GM12878 (cell line): ENCODE measurements around the gene CFAP299. TPM values are rescaled to one million over a fixed set of nuclear protein-coding genes. Genes with fewer than 3 reads are reported as not detected.

Experiments used
- ATAC-seq: fragments of 200-7000 bp; cut with Tn5 transposase; 3 replicates; pipeline ENCODE4 v1.9.1; 2020; ENCODE audit warnings: mild to moderate bottlenecking, moderate library complexity
- BruUV-seq: library from RNA; stranded (reverse); fragments of 400-500 nt; replicated peaks from 2 replicates; lab custom pipeline; 2021; lab: Mats Ljungman, UMichigan
- CTCF ChIA-PET: fragments of 300-600 bp; sonication (Branson Sonifier 250); formaldehyde crosslinking; extraction: SDS; loops from one replicate; lab custom pipeline; 2021; ENCODE audit warnings: inconsistent platforms; lab: Yijun Ruan, JAX
- POLR2A ChIA-PET: fragments of 350-600 bp; formaldehyde crosslinking; extraction: SDS; loops from one replicate; lab custom pipeline; 2021; ENCODE audit warnings: inconsistent platforms; lab: Charles Lee
- RAD21 ChIA-PET: fragments of 300-600 bp; sonication (Branson Sonifier 250); formaldehyde crosslinking; loops from one replicate; lab custom pipeline; 2023; ENCODE audit warnings: antibody characterized with exemption; ENCODE audit not compliant: unreplicated experiment; lab: Charles Lee
- SMC1A ChIA-PET: fragments of 300-600 bp; sonication (Branson Sonifier 250); formaldehyde crosslinking; loops from one replicate; lab custom pipeline; 2023; ENCODE audit not compliant: unreplicated experiment, uncharacterized antibody; lab: Charles Lee
- DNase-seq: peaks from one replicate; pipeline ENCODE4 v3.0.0-alpha.2; 2011; ENCODE audit warnings: low read depth, low spot score
- FAIRE-seq: peaks from 3 replicates; lab custom pipeline; 2011; peaks lifted over from hg19 to GRCh38; lab: Jason Lieb, UNC
- H2AFZ ChIP-seq: 2 replicates; pipeline ENCODE4 v1.6.0; 2011; ENCODE audit warnings: low read depth, low read length, control low read depth; ENCODE audit not compliant: control insufficient read depth
- H3K27ac ChIP-seq: 2 replicates; pipeline ENCODE4 v1.5.1; 2011; ENCODE audit warnings: control low read depth; ENCODE audit not compliant: control insufficient read depth, insufficient read depth
- H3K27me3 ChIP-seq, 2 experiments: replicated peaks in 1 of 2; 2 replicates each; pipeline versions ENCODE4 v1.6.0 to v1.6.1; 2011; ENCODE audit warnings: low read length in 1 of 2; ENCODE audit not compliant: control insufficient read depth in 2 of 2, insufficient read depth in 2 of 2
- H3K36me3 ChIP-seq, 2 experiments: 2 replicates each; pipeline ENCODE4 v1.5.1; 2011; ENCODE audit warnings: low read length in 1 of 2; ENCODE audit not compliant: control insufficient read depth in 2 of 2, insufficient read depth in 2 of 2
- H3K4me1 ChIP-seq: 2 replicates; pipeline ENCODE4 v1.6.1; 2011; ENCODE audit warnings: mild to moderate bottlenecking, low read length, moderate library complexity, mixed read lengths; ENCODE audit not compliant: control insufficient read depth, insufficient read depth
- H3K4me2 ChIP-seq: 2 replicates; pipeline ENCODE4 v1.6.0; 2011; ENCODE audit warnings: control low read depth; ENCODE audit not compliant: control insufficient read depth, insufficient read depth
- H3K4me3 ChIP-seq: fragments of 200-600 bp; sonication (generic); 2 replicates; pipeline ENCODE4 v1.5.1; 2016
- H3K79me2 ChIP-seq: 2 replicates; pipeline ENCODE4 v1.6.0; 2011; ENCODE audit warnings: low read length; ENCODE audit not compliant: control insufficient read depth, insufficient read depth
- H3K9ac ChIP-seq: 2 replicates; pipeline ENCODE4 v1.8.0; 2011; ENCODE audit warnings: low read length, control low read depth, mixed read lengths; ENCODE audit not compliant: control insufficient read depth, insufficient read depth
- H3K9me3 ChIP-seq: replicated peaks from 3 replicates; pipeline ENCODE4 v1.5.1; 2011; ENCODE audit warnings: mild to moderate bottlenecking, low read length; ENCODE audit not compliant: control insufficient read depth, insufficient read depth
- H4K20me1 ChIP-seq: 2 replicates; pipeline ENCODE4 v1.6.0; 2011; ENCODE audit not compliant: control insufficient read depth, insufficient read depth
- ATF3 ChIP-seq: IDR thresholded peaks from 2 replicates; pipeline ENCODE4 v1.6.1; 2011; ENCODE audit warnings: low read depth, mild to moderate bottlenecking, low read length, moderate library complexity, borderline replicate concordance; ENCODE audit errors: extremely low read depth
- E4F1 ChIP-seq: fragments of 450-650 bp; IDR thresholded peaks from 2 replicates; pipeline ENCODE4 v1.6.1; 2018; ENCODE audit warnings: borderline replicate concordance, mild to moderate bottlenecking; ENCODE audit not compliant: partially characterized antibody
- FOXM1 ChIP-seq: IDR thresholded peaks from 2 replicates; pipeline ENCODE4 v1.6.1; 2012; ENCODE audit warnings: low read depth, mild to moderate bottlenecking, inconsistent platforms, low read length, moderate library complexity
- GATAD2B ChIP-seq: fragments of 450-650 bp; conservative IDR thresholded peaks from 2 replicates; pipeline ENCODE4 v1.6.1; 2017; ENCODE audit warnings: low read depth, mild to moderate bottlenecking, moderate library complexity
- LARP7 ChIP-seq: fragments of 450-650 bp; IDR thresholded peaks from 2 replicates; pipeline ENCODE4 v1.6.1; 2017; ENCODE audit warnings: mild to moderate bottlenecking
- MEF2B ChIP-seq: fragments of 450-650 bp; IDR thresholded peaks from 2 replicates; pipeline ENCODE4 v1.6.1; 2018; ENCODE audit warnings: mild to moderate bottlenecking, moderate library complexity; ENCODE audit not compliant: partially characterized antibody, poor library complexity, severe bottlenecking
- MTA3 ChIP-seq: IDR thresholded peaks from 2 replicates; pipeline ENCODE4 v1.6.1; 2012; ENCODE audit warnings: low read length, inconsistent platforms, borderline replicate concordance
- NFYB ChIP-seq: IDR thresholded peaks from 2 replicates; pipeline ENCODE4 v1.6.1; 2011; ENCODE audit warnings: low read depth, mild to moderate bottlenecking, low read length, improper control_type of control experiment, moderate library complexity; ENCODE audit not compliant: insufficient read depth
- RAD21 ChIP-seq: IDR thresholded peaks from 2 replicates; pipeline ENCODE4 v1.6.1; 2011; ENCODE audit warnings: mild to moderate bottlenecking, low read depth, low read length, moderate library complexity; ENCODE audit not compliant: insufficient read depth
- SREBF2 ChIP-seq: IDR thresholded peaks from 2 replicates; pipeline ENCODE4 v1.6.1; 2012; ENCODE audit warnings: mild to moderate bottlenecking, low read length
- SUPT20H ChIP-seq: IDR thresholded peaks from 2 replicates; pipeline ENCODE4 v1.6.1; 2011; ENCODE audit warnings: low read depth, mild to moderate bottlenecking, low read length, moderate library complexity, borderline replicate concordance; ENCODE audit not compliant: control insufficient read depth
- TAF1 ChIP-seq: IDR thresholded peaks from 2 replicates; pipeline ENCODE4 v1.6.1; 2011; ENCODE audit warnings: mild to moderate bottlenecking, low read depth, low read length, borderline replicate concordance
- WRNIP1 ChIP-seq: IDR thresholded peaks from 2 replicates; pipeline ENCODE4 v1.6.1; 2011; ENCODE audit warnings: low read depth, low read length, improper control_type of control experiment, borderline replicate concordance
- WGBS: methylation state at CpG from one replicate; pipeline ENCODE4 v1.1.6; 2016; ENCODE audit warnings: low lambda C conversion rate; ENCODE audit not compliant: insufficient replicate concordance, insufficient coverage; ENCODE audit errors: missing lambda C conversion rate; 5-methylcytosine and 5-hydroxymethylcytosine counted together
- in situ Hi-C: fragments of 300-500 bp; cut with MboI; formaldehyde crosslinking; loops from 9 replicates; pipeline ENCODE4 v1.14.3; 2018; ENCODE audit warnings: mixed read lengths
- intact Hi-C: fragments of 100-400 bp; cut with micrococcal nuclease; formaldehyde crosslinking; loops from one replicate; pipeline ENCODE4 v1.14.2; 2022; ENCODE audit not compliant: unreplicated experiment
- polyA plus RNA-seq, 11 experiments: library from polyadenylated mRNA; depleted of rRNA in 4 of 11; unstranded in 6 of 11; stranded (reverse) in 5 of 11; fragments of >200 nt; fragmentation: Nextera tagmentation in 4 of 11; fragmentation: Illumina TruSeq in 1 of 11; extraction: Ambion mirVana in 4 of 11; extraction: Trizol in 1 of 11; gene quantifications; 1 replicate in 1 of 11; 2 replicates in 10 of 11; pipeline versions ENCODE4 v1.2.1 to v1.2.3, GENCODE V29; 2011 to 2016; ENCODE audit warnings: inconsistent platforms in 2 of 11, missing spikeins in 2 of 11, low read depth in 1 of 11
- total RNA-seq, 4 experiments: library from RNA; depleted of rRNA in 3 of 4; stranded (reverse); fragments of >200 nt in 3 of 4; fragmentation: Illumina TruSeq in 1 of 4; extraction: Trizol in 1 of 4; gene quantifications; 2 replicates each; pipeline versions ENCODE4 v1.2.1 to v1.2.3, GENCODE V29; 2013 to 2021

The CFAP299 gene
- total and polyA plus RNA-seq, 10 of the 15 experiments (the other 5 are each of a cell fraction or from before 2014, with no cell fraction given), result 0.06 to 0.34 TPM; not detected in 8

GRCh38 chr4:80331693-80332092, 3.8 kb upstream of the CFAP299 start:
- H3K4me3 ChIP-seq, result no peak overlapping the region
- TF ChIP-seq ATF3, result no peak
- TF ChIP-seq RAD21, result no peak
- TF ChIP-seq FOXM1, result no peak
- no peak for TF ChIP-seq LARP7
- TF ChIP-seq SUPT20H, result no peak
- TF ChIP-seq TAF1, result no peak
- no peak for TF ChIP-seq SREBF2
- TF ChIP-seq MTA3, result no peak
- TF ChIP-seq E4F1, result no peak
- TF ChIP-seq NFYB, result no peak
- TF ChIP-seq GATAD2B, result no peak
- TF ChIP-seq WRNIP1, result no peak
- no peak for TF ChIP-seq MEF2B
- in situ Hi-C loops, result no loop called here
- 0% methylated on average over 2 of the region's 2 CpGs for WGBS
- no peaks in the 10 kb centered on the region for H3K79me2 ChIP-seq
- H3K4me2 ChIP-seq, result no peak overlapping the region
- H3K4me1 ChIP-seq, result no peaks in the 10 kb centered on the region; the same call in 1 of the 2 replicates
- ChIA-PET RAD21 (no interaction called here), CTCF (interaction anchor here (1.0 to 3.2 kb wide), 2 partner anchors 11 to 111 kb away, joined by 3 to 12 read pairs; no protein-coding TSS in a partner anchor), SMC1A (interaction anchor here (1.0 to 2.8 kb wide), 3 partner anchors 8 to 1380 kb away, joined by 3 to 13 read pairs (median 4); no protein-coding TSS in a partner anchor), POLR2A (no interaction called here)
- H3K36me3 ChIP-seq, result no peaks in the 10 kb centered on the region
- no peak overlapping the region for H2AFZ ChIP-seq
- H3K27me3 ChIP-seq, result peaks cover 0 to 8% of the 10 kb centered on the region in 2 experiments; a peak in 3 of 4 replicates
- H3K9ac ChIP-seq, result no peak overlapping the region
- intact Hi-C loops, result loop anchor here (10.0 kb wide), 1 partner anchor 407 kb away; no protein-coding TSS in a partner anchor
- H3K27ac ChIP-seq, result no peak overlapping the region
- H3K9me3 ChIP-seq, result no peaks in the 10 kb centered on the region
- no peaks in the 10 kb centered on the region for H4K20me1 ChIP-seq
- DNase-seq, result no peak
- FAIRE-seq, result no peak
- ATAC-seq, result no peak
- BruUV-seq, result no TSS peak
